TTC549 (cell line): ENCODE data around the gene CPNE4.

Source experiments
- FAIRE-seq: peaks from 2 replicates; lab custom pipeline; 2012; peaks lifted over from hg19 to GRCh38; lab: Jason Lieb, UNC

Gene CPNE4

DNA sequence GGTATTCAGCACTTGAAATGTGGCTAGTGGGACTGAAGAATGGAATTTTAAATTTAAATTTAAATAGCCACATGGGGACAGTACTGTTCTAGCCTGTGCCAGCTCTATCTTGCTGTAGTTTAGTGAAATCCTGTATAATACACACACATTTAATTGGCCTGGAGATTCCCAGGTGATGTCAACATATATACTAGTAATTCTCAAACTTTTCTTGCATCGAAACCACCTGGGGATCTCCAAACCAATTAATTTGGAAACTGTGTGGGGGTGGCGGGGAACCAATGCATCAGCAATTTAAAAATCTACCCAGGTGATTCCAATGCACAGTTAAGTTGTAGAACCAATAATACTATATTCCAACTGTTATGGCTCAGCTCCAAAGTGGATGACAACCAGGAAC lies 303.1 kb downstream of the CPNE4 start:
- no peak for FAIRE-seq

- no peak for FAIRE-seq
Measured at GRCh38 chr3:131730581-131730980, 304.2 kb downstream of the CPNE4 start.

GRCh38 chr3:131729643-131730017 lies 305.2 kb downstream of the CPNE4 start:
- FAIRE-seq, result no peak

- FAIRE-seq, result no peak
Measured at GRCh38 chr3:131728898-131729642, 305.7 kb downstream of the CPNE4 start.

- FAIRE-seq, result no peak
Measured at GRCh38 chr3:131725414-131725813, 309.4 kb downstream of the CPNE4 start.

- no peak for FAIRE-seq
Measured at GRCh38 chr3:131723343-131723742, 311.5 kb downstream of the CPNE4 start.

- no peak for FAIRE-seq
Measured at GRCh38 chr3:131717493-131717892, 317.3 kb downstream of the CPNE4 start.

GRCh38 chr3:131716943-131717342 lies 317.9 kb downstream of the CPNE4 start:
- FAIRE-seq, result no peak

DNA sequence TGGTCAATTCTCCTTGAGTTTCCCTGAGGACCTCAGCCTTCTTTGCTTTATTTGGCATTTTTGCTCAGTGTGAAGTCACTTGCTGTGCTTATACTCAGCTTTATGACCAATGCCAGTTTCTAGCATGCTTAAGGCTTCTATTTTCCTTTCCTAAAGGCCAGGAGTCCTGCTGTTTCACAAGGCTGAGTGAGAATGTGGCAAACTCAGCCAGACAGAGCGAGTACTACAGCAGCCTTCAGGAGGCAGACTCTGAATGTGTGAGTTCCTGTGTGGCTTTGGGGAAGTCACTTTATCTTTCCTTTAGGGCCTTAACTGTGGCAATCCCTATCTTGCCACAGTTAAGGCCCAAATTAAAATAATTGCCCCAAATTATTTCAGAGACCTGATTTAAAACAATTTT lies 318.8 kb downstream of the CPNE4 start:
- no peak for FAIRE-seq

DNA sequence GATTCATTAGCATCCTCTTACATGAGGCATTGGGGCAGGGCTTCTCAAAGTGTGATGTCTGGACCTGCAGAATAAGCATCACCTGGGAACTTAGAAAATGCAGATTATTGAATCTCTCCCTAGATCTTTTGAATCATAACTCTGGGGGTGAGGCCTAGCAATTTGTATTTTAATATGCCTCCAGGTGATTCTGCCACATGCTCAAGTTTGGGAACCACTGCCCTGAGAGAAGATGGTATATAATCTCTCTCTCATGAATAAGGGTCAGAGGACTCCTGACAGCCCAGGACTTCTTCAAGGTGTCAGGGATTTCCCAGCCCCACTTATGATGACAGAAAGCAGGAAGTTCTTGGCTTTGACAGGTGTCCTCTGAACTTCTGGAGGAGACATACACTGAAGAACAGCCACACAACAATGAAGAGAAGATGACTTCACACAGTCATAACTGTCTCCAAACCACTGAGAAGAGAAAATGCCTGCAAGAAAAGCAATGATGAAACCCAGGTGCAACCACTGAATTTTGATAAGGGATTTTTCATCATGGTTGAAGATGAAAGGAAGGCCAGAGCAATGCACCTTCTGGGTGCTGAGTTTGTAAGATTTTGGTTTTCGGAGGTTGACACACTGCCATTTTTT lies 320.1 kb downstream of the CPNE4 start:
- no peak for FAIRE-seq

- FAIRE-seq, result no peak
Measured at GRCh38 chr3:131713416-131714123, 321.2 kb downstream of the CPNE4 start.

- no peak for FAIRE-seq
Measured at GRCh38 chr3:131712662-131713061, 322.2 kb downstream of the CPNE4 start.

DNA sequence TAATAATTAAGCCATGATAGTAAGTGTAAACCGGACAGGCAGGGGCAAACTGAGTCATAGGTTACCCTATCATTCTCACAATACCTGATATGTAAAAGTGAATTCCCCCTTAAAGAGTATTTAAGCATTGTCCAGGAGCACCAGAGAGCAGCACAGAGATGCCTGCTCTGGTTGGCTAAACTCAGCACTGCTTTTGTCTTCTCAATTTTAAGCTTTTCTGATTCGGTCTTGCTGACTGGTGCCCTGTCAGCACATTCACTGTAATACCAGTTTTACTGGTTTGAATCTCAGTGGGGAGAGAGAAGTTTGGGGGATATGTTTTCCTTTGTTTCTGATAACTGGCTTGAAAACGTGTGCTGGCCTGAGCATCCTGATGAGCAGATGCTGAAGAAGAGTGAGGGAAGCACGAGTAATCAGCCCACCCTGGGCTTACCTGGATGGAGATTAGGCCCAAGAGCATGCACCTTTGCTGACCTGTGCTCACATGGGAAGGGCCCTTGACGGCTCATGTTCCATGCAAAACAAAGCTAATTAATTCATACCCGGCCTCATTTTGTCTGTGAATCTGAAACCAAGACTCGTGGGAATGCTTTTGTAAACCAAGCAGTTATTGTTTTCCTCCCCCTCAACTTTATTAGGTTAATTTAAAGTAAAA lies 323.6 kb downstream of the CPNE4 start:
- no peak for FAIRE-seq

DNA sequence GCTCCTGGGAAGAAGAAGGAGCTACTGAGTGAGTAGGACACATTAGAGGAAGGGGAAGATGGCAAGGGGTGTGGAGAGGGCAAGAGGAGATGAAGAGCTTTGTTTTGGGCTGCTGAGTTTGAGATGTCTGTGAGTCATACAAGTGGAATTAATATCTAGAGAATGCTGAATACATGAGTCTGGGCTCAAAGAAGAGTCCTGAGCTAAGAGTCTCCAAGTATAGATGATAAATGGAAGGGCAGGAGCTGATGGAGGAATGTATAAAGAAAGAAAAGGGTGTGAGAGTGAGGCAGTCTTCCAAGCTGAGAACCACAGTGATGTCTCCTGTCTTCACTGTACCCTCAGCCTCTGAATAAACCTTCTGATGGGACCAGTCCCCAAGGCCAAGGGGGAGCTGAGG lies 326.6 kb downstream of the CPNE4 start:
- FAIRE-seq, result no peak

- no peak for FAIRE-seq
Measured at GRCh38 chr3:131705558-131706051, 329.2 kb downstream of the CPNE4 start.

GRCh38 chr3:131705099-131705498 lies 329.7 kb downstream of the CPNE4 start:
- no peak for FAIRE-seq

DNA sequence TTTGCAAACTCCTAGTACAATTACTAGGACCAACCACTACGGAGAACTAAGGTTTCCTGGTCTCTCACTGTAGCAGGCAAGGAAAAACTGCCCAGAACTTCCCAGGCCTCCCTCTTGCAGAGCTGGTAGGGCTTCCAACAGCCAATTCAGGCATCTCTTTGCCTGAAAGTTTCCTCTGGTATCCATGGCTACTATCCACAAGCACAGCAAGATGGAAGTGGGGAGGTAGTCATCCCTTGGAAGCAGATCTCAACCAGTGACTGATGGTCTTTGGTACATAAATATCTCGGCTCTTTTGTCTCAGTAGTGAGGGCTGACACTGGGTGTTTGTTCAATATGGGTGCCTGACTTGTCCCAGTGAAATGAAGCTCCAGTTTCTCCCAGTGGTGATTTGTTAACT lies 330.7 kb downstream of the CPNE4 start:
- no peak for FAIRE-seq

DNA sequence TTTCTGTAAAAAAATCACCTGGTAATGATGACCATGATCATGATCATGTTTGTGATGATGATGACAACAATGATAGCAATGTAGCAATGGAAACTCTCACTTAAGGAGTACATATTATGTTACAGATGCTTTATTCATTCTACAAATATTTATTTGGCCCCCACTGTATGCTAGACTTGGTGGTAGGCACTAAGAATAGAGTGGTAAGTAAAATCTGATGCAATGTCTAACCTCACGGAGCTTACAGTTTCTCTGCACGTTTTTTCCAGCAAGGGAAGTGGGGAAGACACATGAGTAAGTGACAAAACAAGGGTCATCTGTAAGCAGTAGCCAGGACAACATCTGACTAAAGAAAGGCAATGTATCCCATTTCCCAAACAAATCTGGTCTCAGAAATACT lies 332.7 kb downstream of the CPNE4 start:
- FAIRE-seq, result no peak

DNA sequence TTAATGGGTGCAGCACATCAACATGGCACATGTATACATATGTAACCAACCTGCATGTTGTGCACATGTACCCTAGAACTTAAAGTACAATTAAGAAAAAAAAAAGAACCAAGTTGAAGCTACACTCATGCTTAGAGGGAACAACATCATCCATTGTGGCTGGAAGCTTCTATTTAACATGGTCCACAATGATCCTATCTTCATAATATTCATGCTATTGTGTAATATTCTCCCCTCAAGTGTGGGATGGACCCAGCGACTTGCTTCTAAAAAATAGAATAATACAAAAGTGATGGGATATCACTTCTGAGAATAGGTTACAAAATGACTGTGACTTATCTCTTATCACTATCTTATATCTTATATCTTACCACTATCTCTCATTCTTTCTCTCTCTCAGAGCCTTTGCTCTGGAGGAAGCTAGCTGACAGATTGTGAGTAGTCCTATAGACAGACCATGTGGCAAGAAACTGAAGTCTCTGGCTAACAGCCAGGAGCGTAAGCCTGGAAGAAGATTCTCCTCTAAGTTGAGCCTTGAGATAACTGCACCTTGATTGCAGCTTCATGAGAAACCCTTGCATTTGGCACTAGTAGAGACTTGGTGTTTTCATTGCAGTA lies 333.6 kb downstream of the CPNE4 start:
- FAIRE-seq, result no peak

- no peak for FAIRE-seq
Measured at GRCh38 chr3:131699001-131699400, 335.8 kb downstream of the CPNE4 start.

- no peak for FAIRE-seq
Measured at GRCh38 chr3:131694376-131694775, 340.4 kb downstream of the CPNE4 start.

DNA sequence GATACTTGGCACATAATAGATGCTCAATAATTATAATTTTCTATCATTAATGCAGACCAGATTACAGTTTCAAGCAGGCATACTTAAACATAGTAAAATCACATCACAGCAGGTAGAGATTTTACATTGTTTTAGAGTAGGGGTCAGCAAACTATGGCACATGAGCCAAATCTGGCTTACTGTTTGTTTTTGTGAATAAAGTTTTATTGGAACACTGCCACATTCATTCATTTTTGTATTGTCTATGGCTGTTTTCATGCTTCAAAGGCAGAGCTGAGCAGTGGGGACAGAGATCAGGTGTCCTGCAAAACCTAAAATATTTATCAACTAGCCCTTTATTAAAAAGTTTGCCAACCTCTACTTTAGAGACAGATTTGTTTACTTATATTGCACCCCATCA lies 342.5 kb downstream of the CPNE4 start:
- no peak for FAIRE-seq
